ENCODE results near the gene ECE1.

Gene ECE1

DNA sequence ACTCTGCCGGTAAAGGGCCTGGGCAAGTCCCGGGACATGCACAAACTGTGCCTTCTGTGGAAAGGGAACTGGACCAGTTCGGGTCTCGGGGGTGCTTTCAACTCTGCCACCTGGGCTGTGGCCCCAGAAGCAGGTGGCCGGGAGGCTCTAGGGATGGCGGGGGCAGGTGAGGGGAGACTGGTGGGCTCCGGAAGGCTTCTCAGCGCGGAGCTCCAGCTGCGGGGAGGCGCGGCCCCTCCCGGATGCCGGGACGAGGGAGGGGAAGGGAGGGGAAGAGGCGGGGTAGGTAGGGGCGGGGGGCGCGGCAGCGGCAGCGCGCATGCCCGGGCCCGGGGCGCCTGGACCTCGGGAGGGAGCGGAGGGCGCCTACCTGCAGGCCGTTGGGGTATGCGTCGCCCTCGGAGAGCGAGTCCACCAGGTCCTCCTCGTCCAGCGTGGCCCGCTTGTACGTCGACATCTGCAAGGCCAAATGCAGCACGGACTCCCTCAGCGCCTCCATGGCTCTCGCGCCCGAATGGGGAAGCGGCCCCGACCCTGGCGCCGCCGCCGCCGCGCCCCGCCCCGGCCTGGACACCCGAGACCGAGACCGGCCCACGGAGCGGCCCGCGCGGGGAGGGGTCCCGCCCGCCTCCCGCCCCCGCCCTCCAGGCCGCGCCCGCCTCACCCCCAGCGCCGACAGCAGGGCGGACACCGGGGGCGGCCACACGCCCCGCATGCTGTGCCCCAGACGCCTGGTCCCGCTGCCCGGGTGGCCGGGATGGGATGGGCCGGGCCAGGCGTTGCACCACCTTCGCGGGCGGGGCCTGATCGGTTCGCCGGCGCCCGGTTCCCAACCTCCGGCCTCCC lies at the start of gene ECE1:
Gene ECE1 (minus strand): TSS at position 764 of the 846 bp plus-strand sequence. CDS start 49 bp downstream, at position 715.
- no peak for DNase-seq (ENCODE audit: low read depth, low spot score)

DNA sequence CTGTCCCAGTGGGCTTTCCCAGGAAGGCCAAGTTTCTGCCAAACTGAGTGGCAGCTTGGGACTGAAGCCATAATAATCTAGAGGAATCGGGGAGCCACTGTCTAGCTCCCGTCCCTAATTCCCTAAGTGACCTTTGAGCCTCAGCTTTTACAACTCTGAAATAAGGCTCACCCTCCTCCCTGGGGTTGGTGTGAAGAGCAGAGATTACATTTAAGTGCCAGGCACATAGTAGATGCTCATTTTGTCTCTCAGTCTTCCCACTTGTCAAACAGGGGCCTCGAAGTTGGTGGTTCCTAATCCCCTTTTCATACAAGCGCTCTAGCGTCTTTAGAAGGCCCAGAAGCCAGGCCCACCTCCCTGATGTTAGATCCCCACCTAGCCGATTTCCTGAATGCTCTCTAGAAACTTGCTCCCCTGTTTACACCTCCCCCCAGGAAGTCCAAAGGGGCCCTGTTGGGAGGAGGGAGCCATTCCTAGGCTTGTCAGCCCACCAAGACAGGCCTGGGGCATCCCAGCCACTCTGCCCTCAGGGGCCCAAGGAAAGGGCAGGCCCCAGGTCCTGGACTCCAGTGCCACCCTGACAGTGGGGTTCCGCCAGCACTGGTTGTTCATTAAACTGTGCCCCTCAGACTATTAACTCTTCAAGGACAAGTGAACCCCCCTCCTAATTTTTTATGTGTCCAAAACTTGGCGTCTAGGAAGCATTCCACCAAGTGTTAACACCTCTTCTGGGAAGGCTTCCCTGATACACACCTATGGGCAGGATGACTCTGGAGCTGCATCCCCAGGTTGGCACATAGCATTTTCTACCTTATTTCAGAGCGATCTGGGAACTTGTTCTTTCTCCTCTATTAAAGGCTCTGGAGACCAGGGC lies 49.3 kb upstream of the ECE1 start:
- no peak for DNase-seq (ENCODE audit: low read depth, low spot score)

DNA sequence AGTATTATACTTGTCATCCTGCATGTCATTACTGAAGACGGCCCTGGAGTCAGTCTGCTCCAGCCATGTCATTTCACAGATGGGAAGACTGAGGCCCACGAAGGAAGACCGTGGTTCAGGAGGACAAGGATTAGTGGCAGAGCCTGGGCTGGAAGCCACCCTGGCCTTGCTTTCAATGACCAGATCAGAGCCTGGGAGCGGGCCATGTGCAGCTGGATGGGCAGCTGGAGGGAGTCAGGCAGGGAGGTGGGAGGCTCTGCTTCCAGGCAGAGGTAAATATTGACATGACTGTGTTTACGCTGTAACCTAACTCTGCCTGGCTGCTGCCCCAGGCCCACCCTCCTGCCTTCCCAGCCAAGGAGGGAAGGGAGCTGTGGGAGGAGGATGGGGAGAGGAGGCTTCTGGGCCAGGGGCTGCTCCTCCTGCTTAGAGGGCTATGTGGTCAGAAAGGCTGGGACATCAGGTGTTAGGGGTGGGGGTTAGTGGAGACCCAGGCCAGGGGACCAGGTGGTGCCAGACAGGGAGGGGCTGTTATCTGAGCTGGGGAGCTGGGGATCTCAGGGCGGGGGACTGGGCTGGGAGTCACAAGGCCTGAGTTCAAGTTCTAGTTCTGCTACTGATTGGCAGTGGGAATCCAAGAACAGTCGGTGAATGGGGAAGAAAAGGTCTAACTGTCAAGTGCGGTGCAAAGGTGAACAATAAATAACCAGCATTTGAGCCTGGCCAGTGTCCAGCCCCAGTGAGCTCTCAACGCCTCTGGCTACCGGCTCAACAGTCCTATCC lies 48.5 kb upstream of the ECE1 start:
- DNase-seq (ENCODE audit: low read depth, low spot score): no peak

DNA sequence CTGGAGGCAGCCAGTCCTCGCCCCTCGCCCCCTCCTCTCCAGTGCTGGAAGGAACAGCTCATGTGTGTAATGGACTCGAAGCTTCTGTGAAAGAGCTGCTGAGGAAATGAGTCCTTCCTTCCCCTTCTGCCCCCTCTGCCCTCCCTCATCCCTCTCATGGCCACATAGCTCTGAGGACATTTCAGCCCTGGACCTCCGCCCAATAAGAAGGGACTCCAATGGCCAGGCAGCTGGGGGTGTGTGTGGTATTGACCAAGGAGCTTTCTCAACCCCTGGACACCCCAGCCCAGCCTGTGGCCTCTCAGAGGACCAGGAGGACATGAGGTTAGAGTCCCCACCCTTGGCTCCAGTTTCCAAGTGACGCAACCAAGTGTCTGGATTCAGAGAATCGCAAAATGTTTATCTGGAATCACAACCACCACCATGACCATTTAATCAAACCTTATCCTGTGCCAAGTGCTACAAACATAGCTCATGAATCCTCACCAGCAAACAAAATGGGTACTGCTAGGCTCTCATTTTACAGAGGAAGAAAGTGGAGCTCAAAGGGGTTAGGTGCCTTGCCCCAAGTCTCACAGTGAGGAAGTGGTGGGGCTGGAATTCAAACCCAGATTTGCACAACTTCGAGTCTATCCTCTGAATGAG lies 47.8 kb upstream of the ECE1 start:
- DNase-seq (ENCODE audit: low read depth, low spot score): no peak

DNA sequence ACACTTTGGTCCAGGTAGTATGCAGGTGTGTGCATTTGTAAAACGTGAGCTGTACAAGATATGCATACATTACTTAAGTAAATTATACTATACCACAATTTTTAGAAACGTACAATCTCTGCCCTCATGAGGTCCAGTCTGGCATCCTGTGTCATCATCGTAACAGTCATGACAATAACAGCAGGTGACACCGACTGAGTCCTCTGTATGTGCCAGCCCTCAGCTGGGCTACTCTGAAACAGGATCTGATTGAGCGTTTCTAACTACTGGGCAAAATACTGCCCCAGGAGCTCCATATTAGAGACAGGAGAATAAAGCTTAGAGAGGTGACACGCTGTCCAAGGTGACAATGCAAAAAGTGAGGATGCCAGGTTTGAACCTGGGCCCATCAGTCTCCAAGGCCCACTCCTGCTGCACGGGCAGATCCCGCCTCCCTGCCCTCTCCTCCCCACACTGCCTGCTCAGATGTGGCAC lies 47.2 kb upstream of the ECE1 start:
- no peak for DNase-seq (ENCODE audit: low read depth, low spot score)

DNA sequence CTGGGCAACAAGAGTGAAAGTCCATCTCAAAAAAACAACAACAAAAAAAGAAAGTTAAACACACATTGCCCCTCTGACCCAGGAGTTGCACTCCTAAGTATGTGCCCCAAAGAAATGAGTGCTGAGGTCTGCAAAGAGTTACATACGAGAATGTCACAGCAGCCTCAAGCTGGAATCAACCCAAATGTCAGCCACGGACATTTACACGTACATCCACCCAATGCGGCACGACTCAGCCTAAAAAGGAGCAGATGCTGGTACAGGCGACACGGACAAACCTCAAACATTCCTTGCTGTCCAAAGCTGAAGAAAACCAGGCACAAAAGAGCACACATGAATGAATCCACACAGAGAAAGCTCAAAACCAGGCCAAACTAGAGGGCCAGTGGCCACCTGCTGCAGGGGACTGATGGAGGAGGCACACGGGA lies 46.8 kb upstream of the ECE1 start:
- no peak for DNase-seq (ENCODE audit: low read depth, low spot score)

DNA sequence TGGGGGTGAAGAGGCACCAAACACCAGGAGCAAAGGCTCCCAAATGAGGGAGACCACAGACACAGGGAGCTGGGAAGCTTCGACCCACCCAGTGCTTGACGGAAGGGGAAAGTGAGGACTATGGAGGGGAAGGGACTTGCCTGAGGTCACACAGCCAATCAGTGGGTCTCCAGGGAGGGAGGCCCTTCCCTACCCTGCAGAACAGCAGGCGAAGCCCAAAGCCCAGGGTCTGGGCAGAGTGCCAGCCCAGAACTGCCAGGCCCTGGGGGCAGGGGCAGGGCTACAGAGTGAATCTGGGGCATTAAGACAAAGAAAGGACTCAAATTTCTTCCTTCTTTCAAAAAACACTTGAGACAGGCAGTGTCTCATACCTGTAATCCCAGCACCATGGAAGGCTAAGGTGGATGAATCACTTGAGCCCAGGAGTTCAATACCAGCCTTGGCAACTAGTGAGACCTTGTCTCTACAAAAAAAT lies 45.5 kb upstream of the ECE1 start:
- DNase-seq (ENCODE audit: low read depth, low spot score): no peak

DNA sequence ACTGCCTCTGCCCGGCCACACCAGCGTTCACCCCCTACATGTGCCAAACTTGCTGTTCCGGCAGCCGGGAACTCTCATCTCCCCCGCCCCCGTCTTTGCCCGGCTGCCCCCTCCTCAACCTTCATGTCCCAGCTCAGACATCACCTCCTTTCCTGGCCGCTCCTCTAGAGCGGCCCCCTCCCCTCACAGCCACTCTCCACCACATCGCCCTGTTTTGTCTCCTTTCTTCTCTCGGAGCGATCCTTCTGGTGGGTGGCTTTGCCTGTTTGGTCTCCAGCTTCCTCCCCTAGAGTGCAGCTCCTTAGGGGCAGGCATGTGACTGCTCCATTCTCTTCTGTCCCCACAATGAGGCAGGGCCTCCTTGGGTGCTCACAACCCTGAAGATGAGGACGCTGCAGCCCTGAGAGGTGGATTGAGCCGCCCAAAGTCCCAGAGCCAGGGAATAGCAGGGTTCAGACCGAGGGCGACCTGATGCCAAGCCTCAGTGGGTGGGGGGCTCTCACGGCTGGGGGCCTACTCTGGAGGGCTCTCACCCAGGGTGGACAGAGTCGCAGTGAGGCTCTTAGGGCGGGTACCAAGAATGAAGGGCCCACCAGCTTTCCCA lies 44.9 kb upstream of the ECE1 start:
- DNase-seq (ENCODE audit: low read depth, low spot score): no peak

DNA sequence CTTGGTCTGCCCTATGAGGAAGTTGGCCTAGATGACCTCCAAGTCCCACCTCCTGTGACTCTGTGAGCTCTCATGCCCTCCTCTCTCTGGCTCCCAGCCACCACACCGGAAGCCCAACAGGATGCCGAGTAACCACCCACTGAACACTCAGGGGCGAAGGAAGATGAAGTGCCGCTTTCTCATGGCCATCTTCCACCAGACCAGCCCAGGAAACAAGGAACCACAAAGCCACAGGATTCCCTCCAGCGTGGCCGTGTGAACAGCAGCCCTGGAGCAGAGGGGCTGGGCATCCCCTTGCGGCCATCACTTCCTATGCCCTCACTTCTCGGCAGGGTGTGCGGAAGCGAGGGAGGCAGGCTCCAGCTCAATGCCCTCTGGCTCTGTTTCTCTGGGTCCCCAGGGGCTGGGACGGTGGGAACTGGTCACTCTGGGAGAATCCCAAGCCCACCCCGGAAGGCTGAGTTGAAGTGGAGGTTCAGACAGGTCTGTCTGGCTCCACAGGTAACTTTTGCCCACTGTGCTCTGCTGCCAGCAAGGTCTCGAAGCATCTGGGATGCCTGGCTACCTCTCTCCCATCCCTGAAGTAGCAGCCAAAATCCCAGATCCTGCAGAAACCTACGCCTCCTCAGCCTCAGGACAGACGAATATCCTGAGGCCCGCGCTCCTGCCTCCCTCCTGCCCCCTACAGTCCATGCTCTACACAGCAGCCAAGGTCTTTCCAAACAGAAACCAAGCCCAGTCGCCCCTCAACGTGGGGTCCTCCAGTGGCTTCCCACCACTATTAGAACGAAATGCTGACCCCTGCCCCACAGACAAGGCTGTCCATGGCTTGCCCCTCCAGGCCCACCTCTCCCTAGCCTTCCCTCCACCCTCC lies 44.2 kb upstream of the ECE1 start:
- no peak for DNase-seq (ENCODE audit: low read depth, low spot score)

DNA sequence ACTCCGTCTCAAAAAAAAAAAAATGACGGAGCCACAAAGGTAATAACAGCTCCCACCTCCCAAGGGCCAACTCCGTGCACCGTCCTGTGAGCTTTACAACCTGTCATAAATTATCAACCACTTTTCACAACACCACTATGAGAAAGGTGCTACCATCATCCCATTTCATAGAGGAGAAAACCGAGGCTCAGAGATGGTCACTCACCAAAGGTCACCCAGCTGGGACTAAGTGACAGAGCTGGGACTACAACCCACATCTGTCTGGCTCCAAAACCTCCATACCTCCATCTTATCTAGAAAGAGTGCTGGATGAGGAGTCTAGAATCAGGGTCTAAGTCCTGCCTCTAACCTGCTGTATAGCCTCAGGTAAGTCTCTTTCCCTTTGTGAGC lies 43.6 kb upstream of the ECE1 start:
- DNase-seq (ENCODE audit: low read depth, low spot score): no peak

DNA sequence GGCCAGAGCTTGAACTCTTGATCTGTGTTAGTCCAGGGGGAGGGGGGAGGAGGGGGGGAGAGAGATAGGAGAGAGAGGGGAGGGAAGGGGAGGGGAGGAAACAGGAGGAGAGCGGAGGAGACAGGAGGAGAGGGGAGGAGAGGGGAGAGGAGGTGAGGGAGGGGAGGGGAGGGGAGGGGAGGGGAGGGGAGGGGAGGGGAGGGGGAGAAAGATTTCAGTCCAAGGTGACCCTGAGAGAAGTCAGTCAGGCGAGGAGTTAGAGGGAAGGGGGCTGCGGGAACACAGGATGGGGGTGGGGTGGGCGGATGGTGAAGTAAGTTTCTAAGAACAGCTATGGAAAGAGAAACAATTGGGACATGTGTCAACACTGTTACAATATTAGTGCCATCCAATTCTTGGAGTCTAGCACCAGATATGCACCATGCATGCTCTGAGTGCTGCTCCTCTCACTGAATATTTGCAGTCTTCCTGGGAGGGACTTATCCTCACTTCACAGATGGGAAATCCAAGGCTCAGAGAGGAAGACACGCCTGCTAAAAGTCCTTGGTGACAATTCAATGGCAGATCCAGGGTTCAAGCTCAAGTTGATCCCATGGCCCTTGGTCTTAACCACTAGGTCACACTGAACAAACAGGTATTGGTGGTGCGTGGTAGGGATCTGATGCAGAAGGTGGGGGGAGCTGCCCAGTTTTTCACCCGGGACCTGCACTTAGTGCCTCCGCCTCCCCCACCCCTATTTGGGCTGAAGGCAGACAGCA lies 42.5 kb upstream of the ECE1 start:
- no peak for DNase-seq (ENCODE audit: low read depth, low spot score)

DNA sequence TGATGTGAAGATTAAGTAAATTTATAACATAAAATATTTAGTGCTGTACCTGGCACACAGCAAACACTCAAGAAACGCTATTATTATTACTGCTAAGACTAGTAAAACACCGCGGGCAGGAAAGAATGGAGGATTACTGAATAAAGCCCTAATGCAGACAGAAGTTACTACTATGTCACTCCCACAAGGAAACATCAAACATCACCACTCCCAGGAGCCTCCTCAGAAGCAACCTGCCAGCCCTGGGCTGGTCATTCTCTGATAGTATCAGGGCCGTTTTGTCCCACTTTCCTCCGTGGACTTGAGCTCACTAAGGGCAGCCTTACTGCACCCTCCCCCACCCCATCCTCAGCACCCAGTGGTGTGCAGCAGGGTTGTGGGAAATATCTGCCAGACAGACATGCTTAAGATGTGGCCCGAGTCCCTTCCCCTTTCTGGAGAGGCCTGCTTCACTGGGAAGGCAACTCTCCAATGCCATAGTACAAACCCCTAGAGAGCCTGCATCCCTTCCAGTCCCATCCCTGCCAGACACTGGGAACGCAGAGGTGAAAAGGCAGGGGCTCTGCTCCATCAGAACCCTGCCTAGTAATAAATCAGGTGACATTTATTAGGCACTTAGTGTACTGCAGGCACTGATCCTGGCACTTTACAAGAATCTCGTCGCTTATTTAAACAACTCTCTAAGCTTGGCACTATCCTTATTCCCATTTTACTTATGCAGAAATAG lies 41.7 kb upstream of the ECE1 start:
- DNase-seq (ENCODE audit: low read depth, low spot score): no peak

DNA sequence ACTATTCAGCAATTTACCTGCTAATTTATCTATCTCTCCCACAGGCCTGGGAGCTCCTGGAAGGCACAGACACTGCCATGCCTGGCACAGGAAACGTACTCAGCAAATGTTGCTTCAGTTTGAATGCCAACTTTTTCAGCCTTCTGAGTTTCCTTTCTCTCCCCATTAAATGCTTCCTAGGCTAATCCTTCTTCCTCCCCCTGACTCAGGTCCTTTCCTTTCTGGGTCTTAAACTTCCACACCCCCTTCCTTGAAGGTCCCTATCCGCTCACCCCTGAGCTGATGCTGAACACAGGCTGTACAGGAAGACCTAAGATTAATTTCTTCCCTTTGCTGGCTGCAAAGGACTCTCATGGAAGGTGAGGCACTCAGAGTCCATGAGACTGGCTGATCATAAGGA lies 40.3 kb upstream of the ECE1 start:
- DNase-seq (ENCODE audit: low read depth, low spot score): no peak

DNA sequence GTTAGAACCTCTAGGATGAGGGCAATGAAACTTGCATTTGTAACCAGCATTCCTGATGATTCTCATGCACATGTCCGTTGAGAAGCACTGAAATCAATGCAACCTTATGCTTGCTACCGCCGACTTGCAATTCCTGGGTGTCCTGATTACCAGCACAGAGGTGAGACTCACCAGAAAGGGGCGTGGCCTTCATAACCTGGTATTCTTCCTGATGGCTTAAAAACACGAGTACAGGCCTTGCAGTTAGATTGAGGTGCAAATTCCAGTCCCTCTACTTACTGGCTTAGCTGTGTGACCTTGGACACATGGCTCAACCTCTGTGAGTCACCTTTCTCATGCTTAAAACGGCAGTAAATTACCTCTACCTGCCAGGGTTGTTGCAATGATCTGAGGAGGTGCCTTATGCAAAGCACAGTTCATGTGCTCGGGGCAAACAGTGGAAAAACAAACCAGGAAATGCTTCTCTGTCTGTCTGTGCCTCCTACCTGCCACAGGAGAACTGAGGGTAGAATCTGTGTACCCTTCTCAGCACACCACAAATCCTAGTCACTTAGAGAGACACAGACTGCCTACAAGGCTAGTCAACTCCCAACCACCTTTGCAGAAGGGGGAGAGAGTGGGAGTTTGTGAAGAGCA lies 39.1 kb upstream of the ECE1 start:
- DNase-seq (ENCODE audit: low read depth, low spot score): no peak

DNA sequence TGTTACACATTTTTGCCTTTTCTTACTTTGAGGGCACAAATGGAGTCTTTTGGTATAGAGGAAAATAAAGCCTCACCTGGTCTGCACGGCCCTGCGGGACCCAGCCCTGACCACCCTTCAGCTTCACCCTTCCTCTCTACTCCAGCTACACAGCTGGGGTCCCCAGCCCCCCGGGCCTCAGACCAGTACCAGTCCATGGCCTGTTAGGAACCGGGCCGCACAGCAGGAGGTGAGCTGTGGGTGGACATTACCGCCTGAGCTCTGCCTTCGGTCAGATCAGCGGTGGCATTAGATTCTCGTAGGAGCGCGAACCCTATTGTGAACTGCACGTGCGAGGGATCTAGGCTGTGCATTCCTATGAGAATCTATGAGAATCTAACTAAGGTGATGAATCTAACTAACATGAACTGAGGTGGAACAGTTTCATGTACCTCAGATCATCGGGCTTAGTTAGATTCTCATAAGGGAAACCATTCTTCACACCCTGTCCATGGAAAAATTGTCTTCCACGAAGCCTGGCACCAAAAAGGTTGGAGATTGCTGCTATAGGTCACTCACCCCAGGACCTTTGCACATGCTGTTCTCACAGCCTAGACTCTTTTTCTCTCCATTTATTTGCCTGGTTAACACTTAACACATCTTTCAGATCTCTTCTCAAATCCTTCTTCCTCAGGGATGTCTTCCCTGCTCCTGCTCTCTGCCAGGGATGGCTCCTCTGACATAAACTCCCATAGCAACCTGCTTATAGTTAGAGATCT lies 37.5 kb upstream of the ECE1 start:
- no peak for DNase-seq (ENCODE audit: low read depth, low spot score)

DNA sequence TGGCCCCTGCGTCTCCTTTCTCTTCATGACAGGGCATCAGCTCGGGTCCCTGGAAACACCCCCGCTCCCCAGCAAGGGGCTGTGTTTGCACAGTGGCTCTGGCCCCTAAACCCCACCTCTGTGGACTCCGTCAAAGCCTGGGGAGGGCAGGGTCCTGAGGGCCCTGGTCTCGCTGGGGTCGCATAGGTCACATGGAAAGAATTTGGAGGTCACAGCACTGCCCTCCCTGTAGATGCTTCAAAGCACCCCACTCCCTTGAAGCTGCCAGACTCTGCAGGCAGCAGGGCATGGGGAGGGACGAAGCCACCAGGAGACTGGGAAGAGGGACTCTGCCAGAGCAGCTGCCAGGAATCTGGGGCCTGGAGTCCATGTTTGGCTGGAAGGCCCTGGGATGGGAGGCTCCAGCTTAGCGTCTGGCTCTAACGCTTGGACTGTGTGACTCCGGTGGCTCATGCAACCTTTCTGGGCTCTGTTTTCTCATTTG lies 36.6 kb upstream of the ECE1 start:
- no peak for DNase-seq (ENCODE audit: low read depth, low spot score)
